ENCODE measurements around the gene RER1.

Gene RER1

DNA sequence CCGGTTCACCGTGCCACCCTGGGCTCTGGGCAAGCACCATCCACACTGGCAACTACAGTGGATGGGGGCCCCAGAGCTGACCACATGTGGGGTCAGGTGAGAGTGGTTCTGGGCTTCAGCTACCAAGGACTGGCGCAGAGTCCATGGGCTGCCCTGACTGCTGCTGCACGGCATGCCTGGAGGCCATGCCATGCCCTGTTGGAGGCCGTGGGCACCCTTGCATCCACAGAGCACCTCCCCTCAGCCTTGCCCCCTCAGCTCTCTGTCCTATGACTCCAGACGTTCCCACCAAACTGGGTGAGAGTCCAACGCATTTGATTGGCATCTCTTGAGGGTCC, 15.7 kb upstream of the RER1 start:
- no peak for DNase-seq (ENCODE audit: low spot score)

DNA sequence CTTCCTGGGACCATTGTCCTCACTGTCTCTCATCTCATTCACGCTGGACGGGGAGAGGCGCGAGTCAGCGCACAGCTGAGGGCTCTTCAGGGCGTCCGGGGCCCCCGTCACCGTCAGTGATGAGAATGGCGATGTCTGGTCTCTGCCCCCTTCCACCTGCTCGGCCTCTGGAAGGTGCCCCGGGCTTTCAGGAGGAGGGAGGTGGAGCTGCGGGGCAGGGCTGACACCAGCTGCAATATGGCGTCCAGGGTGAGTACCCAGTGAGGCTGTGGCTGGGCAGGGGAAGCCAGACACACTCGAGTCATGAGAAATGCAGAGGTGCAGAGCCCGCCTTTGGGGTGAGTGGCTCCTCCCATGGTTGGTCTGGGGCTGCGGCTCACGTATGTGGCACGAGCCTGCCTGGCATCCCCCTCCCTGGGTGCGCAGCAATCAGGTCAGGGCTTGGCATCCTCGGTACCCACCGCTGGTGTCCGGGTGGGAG, 15.3 kb upstream of the RER1 start:
- DNase-seq (ENCODE audit: low spot score), result no peak

DNA sequence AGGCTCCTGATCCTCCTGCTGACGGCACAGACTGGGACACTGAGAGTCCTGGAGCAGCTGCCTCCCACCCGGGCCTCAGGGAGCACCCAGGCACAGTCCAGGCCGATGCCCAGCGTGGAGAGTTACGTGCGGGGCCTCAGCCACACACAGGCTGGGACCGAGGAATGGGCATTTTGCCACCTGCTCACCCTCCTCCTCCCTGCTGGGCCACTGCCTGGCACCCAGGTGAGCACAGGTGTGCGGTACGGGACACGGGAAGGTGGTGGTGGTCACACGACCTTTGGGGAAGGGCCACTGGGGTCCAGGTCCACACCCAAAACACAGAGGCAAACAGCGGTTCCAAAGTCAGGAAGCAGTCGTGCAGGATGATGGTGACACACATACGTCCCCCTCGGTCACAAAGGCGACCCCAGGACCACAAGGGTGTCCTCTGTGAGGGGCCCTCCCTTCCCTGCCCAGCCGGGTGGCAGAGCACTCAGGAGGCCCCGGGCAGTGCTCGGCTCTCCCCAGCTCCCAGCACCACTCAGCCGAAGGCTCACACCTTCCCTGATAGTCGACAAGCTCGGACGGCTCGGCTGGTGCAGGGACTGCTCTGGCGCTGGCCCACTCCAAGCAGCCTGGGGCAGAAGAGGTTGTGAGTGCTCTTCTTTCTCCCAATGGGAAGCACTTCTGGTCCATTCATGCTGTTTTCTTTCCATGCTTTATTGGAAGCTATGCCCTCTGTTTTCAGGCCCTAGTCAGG, 14.5 kb upstream of the RER1 start:
- no peak for DNase-seq (ENCODE audit: low spot score)

DNA sequence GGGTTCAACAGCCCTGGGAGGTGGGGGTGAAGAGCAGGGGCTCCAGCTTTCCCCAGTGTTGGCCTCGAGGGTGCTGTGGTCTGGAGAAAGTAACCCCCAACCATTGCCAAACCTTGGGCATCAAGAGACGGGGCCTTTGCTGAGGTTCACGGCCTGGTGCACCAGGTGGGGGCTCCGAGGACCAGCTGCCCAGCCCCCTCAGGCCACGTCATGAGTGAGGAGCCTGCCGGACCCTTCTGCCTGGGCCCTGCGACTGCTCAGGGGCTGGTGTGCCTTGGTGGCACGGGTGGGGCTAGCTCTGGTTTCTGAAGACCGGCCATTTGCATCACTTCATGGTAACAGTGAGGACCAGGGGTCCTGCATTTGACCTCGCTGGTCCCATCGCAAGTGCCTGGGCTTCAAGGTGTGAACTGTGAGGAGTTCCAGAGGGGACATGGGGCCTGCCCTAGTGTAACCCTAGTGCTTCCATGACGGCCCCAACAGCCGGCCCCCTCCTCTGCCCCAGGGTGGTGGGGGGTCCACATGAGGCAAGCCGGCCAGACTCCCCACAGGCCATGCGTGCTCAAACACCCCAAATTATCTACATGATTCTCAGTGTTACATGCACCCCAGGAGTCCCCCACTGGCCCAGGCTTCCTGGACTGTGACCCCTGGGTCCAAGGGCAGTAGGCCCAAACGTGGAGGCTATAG, 13.7 kb upstream of the RER1 start:
- DNase-seq (ENCODE audit: low spot score), result no peak

DNA sequence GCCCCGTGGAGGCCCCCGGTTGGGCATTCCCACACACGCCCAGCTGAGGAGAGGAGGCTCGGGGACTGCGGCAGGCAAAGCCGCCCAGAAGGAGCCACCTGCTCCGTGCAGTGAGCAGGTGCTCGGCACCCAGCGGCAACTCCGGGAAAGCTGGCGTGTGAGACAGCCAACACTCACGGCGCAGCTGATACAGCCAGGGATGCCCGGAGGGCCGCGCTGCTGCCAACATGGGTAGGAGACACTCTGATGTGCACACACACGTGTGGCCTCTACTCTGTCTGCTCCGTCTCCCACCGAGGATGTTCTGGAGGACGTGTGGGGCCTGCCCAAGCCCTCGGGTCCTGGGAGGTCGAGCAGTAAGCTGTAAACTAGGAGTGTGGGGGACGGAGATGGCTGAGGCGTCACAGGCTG, 13.2 kb upstream of the RER1 start:
- DNase-seq (ENCODE audit: low spot score), result no peak

DNA sequence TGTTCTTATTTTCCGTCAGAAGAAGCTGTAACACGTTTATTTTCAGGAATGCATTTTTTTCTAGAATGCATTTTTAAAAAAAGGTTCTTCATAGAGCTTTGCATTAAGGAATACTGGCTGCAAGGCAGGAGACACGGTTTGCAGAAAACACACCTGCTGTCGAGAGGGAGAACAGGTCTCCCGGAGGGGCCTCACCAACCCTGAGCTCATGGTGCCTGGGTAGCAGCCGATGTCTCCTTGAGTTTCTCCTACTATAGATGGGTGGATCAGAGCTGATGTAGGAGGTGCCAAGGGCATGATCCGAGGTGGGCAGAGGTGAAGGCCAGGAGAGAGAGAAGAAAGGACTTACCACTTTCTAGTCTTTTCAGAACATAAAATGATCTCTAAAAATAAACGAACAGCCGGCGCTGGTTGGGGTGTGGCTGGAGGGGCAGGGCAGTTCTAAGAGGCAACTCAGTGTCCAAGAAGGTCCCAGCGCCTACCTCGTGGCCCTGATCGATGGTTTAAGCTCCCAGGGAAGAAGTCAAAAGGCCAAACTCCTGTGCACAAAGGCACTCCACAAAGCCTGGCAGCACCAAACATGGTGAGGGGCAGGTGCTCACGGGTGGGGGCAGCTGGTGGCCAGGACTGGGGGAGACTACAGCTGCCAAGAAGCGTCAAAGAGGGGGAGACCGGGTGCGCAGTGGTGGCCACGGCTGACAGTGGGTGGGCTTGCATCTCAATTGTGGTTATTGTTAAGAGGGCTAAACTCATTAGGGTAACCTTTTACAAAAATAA, 12.5 kb upstream of the RER1 start:
- DNase-seq (ENCODE audit: low spot score), result no peak

DNA sequence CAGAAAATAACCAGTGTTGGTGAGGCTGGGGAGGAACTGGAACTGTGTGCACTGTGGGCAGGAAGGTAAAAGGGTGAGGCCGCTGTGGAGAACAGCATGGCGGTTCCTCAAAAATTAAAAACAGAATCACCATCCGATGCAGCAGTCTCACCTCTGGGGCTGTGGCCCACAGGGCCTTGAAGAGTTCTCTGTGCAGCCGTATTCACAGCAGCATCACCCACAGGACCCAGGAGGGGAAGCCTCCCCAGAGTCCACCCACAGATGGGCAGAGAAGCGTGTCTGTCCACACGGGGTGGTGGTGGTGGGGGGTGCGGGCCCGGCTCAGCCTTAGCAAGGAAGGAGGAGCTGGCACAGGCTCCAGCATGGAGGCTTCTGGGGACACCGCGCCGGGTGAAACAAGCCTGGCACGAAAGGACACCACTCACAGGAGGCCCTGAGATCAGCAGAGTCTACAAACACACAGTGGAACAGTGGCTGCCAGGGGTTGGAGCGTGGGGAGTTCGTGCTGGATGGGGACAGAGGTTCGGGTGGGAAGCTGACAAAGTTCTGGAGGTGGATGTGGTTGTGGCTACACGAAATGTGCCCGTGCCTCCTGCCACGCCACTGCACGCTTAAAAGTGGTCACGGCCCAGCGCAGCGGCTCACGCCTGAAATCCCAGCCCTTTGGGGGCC, 11.8 kb upstream of the RER1 start:
- DNase-seq (ENCODE audit: low spot score), result no peak

DNA sequence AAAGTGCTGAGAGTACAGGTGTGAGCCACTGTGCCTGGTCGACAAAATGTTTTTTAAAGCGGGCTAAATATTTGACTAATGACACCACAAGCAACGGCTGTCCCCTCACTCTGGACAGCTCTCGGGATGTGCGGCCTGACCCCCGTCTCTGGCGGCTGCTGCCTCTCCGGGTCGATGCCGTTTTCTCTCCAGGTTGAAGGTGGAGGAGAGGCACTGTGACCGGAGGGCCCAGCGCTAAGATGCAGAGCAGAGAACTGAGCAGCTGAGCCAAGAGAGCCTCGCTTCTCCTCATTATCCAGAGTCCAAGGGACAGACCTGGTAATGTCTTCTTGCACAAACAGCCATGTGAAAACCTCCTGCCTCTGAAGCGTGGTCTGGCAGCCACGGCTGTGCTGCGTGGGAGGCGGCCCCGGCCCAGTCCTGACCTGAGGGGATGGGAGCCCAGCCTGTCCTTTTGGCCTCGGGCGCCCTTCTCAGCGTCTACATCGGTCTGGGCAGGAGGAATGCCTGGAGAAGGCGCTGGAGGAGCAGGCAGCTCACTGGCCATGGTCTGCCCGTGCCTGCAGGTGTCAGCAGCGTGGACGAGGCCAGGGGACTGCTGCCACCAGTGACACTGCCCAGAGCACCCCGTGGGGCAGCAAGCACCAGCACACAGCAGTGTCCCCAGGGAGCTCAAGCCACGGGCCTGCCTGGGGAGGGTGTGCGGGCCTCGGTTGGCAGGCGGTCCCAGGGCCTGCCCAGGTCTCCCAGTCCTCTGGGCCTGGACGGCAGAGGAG, 10.6 kb upstream of the RER1 start:
- DNase-seq (ENCODE audit: low spot score), result no peak

DNA sequence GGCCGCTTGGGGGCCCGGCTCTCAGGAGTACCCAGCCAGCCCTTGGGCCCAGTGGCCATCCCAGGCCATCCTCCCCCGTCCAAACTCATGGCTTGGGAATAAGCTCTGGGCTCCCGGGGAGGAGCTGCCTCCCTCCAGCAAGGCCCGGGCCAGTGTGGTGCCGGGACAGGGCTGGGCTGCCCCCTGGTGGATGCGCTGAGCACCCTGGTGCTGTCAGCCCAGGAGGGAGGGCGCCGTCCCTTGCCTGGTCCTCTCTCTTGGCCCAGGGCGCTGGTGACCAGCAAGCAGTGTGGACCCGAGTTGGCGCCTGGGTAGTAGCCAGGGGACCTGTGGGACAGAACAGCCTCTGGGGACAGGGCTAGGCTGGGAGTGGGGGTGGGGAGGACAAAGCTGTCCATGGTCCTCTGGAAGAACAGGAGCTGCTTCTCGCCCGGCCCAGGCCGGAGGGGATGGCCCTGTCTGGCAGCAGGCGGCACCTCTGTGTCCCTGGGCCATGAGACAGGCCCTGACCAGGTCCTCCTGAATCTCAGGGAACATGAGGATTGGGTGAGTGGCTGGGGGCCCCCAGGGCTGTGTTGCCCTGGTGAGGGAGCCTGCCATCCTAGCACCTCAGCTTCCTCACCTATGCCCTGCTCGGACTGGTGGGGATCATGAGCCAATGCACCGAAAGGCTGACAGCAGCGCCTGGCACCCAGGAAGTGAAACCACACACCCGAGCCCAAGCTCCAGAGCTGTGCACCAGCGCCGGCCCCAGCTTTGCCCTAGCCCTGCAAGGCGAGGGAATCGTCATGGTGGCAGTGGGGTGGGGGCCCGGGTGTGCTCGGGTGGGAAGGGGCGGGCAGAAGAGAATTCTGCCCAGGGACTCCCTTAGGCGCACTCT, 9.7 kb upstream of the RER1 start:
- peak; percentile 75 for DNase-seq (ENCODE audit: low spot score)

DNA sequence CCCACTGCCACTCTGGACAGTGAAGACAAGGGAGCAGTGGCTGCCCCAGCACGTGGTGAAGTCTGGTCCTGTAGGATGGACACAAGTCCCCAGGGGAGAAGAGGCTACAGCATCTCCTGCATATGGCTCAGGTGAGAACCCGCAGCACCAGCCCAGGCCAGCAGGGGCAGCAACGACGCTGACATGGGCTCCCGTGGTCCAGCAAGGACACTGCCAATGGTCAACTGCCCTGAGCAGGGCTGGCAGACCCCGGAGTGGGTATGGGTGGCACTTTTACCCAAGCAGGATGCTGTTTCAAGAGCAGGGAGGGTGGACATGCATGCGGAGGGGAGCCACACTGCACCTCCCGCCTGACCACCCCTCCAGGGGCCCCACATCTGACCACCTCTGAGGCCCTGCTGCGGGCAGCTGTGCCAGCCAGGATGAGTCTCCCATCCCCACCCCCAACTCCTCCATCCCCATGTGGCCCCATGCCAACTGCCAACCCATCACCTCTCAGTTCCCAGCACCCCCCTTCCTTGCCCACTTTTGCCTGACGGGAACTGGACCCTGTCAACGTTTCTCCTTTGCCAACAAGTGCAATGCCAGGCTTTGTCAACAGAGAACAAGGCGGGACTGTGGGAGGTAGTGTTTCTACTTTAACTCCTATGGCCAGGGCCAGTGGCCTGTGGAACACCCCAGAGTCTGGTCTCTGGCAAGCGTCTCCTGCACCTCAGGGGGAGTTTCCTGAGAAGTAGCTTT, 8.8 kb upstream of the RER1 start:
- DNase-seq (ENCODE audit: low spot score), result peak; percentile 48

DNA sequence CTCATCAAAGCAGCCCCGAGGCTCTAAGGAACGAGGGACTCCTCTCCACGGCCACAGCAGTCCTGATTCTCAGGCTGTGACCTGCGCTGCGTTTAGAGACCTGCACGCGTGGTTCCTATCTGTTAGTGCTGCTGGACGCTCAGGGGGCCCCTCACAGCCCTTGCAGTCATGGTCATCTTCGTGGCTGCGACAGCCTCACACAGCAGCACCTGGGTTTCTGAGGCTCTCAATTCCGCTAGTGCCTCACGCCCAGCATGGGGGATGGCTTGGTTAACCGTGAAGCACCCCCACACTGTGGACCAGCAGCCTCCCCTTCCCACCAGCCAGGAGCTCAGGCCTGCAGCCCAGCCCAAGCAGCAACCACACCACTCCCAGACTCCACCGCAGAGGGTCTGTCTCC, 8.1 kb upstream of the RER1 start:
- DNase-seq (ENCODE audit: low spot score), result no peak

DNA sequence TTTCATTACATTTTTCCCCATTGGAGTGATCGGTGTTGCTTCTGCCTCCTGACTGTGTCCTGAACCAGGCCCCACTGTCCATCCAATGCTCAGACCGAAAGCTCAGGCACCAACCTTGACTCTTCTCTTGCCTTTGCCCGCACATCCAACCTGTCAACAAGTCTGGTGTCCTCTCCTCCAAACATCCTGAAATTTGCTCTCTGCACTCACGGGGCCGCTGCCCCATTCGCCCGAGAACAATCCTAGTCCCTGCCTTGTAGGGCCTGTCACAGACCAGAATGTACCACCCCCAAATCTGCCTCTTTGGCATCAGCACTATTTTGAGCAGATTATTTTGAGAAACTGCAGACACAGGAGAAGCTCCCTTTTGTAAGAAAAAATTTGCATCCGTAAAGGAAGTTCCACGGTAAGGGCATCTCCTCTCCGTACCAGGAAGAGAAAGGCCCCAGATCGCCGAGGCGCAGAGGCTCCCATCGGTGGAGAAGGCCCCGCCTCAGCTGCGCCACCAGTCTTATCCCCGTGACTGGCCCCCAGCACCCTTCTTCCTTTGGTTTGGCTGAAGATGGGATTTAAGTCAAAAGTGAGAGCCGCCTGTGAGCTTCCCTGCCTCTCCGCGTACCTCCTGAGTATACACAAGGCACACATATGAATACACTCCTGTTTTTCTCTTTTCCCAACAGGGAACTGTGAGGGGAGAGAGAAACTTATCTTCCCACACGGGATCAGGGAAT, 7.3 kb upstream of the RER1 start:
- DNase-seq (ENCODE audit: low spot score), result no peak

DNA sequence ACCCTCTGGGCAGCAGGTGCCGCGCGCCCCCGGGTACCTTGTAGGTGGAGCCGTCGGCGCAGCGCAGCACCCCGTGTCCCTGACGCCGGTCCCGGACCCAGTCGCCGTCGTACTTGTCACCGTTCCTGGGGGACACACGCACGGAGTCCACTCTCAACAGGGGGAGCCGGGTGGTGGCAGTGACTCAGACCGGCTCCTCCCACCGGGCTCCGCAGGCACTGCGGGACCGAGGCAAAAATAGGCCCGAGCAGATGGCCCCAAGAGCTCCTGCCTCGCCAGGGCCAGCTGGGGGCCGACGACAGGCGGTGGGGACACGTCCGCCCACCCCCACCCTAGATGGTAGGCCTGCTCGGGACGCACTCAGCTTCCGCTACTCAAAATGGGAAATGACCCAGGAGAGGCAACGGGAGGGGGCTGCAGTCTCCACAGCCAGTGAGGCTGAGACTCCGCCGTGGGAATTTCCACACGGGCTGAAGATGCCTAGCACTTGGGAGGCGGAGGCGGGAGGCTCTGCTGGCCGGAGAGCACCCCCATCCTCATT, 6.6 kb upstream of the RER1 start:
- no peak for DNase-seq (ENCODE audit: low spot score)

DNA sequence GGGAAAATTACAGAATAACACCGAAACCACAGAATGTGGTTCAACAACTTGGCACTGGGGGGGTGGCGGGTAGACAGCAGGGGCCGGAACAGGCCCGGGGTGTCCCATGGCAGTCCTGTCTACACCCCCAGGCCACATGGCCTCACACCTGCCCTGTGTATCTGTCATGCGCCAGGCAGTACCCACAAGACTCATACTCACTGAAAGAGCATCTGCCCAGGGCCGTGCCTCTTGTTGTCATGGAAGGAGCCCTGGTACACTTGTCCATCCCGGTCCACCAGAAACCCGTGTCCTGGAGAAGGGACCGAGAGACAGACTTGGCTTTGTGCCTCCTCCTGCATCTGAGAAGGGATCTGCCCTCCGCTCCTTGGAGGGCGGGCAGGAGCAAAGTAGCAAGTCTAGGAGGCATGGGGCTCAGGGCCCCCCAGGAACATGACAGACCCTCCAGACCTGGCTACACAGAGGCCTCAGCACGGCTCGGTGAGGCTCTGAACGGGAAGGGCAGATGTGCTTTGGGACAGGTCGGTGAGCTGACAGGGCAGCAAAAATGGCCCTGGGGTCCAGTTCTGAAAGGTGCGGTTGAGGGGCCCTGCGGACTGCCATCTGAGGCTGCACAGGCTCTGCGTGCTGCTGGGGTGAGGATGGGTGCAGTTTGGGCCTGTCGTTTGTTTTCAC, 5.9 kb upstream of the RER1 start:
- DNase-seq (ENCODE audit: low spot score), result no peak

DNA sequence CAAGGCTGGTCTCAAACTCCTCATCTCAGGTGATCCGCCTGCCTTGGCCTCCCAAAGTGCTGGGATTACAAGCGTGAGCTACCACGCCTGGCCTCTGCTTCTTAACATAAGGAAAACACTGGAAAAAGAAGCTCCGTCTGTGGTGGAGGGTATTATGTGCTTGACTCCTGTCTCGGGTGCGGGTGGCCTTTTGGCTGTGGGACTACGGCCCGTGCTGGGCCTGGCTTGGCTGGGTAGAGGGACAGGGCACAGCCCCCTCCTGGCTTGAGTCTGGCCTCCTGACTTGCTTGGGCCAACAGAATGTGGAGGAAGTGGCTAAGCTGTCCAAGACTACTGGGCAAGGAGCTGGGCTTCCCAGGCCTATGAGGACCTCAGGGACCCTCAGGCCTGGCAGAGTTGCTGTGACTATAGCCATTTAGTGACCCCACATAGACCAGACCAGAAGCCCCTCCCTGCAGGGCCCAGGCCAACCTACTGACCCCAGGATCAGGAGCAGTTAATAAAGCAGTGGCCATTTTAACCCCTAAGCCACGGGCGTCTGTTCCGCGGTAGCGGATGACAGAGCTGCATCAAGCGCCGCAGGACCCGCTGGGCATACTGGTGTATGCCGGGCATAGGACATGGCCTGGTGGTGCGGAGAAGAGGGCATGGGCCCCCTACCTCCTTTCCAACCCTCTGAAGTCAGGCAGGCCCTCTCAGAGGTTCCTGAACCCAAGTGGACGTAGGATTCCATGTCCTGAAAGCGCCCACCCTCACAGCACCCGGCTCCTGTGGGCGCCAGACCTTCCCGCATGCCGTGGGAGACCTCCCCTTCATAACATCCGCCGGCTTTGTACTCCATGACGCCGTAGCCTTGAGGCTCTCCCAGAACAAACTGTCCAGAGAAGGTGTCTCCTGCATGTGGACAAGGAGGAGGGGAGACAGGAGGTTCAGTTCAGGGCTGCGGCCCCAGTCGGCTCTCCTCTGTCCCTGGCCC, 4.7 kb upstream of the RER1 start:
- DNase-seq (ENCODE audit: low spot score), result no peak

DNA sequence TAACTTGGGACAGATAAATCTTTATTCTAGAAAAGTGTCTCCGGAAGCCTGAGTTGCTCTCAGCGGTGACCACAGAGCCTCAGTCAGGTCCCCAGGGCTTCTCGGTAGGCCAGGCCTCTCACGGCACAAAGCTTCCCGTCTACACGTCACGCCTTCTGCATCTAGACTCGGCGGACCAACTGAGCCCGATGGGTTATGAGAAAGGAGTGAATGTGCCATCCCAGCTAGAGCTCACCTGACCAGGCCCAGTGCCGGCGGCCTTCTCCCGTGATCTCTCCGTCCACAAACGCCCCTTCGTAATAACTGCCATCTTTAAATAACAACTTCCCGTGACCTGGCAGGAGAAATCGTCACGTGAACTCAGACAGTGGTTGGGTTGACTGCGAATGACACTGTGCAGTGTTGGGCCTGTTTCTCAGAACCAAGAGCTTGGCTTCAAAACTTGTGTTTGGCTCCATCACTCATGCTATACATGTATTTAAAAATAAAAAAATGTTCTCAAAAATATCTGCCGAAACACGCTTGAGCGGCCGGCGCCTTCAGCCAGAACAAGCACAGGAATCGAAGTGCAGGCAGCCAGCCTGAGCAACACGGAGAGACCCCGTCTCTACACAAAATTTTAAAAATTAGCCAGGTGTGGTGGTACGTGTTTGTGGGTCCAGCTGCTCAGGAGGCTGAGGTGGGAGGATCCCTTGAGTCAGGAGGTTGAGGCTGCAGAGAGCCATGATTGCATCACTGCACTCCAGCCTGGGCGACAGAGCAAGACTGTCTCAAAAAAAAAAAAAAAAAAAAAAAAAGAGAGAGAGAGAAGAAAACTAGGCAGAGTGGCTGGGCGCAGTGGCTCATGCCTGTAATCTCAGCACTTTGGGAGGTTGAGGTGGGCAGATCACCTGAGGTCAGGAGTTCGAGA, 3.4 kb upstream of the RER1 start:
- no peak for DNase-seq (ENCODE audit: low spot score)

Measured in NAMALWA (cell line).